SH-SY5Y (cell line): ENCODE measurements around the gene HOXC5.

ENCODE experiments used
- GATA2 ChIP-seq: IDR thresholded peaks from 2 replicates; pipeline ENCODE4 v1.6.1; 2011; ENCODE audit warnings: mild to moderate bottlenecking, low read depth, low read length
- GATA3 ChIP-seq: IDR thresholded peaks from 2 replicates; pipeline ENCODE4 v1.6.1; 2011; ENCODE audit warnings: low read depth, mild to moderate bottlenecking, low read length, moderate library complexity

GRCh38 chr12:54008260-54008552 lies 24.6 kb upstream of the HOXC5 start:
- TF ChIP-seq GATA2, result no peak
- TF ChIP-seq GATA3, result no peak
